ENCODE results near the gene MAD1L1. TPM values are rescaled to one million over a fixed set of nuclear protein-coding genes. Genes with fewer than 3 reads are reported as not detected.

The MAD1L1 gene
- total RNA-seq, 1 donor from 2014 or later: 32.3 TPM

- Mint-ChIP-seq H3K36me3 (ENCODE audit: low read depth, unreplicated experiment) (peaks cover 5% of the 10 kb centered on the region), H3K4me3 (ENCODE audit: unreplicated experiment) (no peak overlapping the region), H3K27me3 (ENCODE audit: low read depth, unreplicated experiment) (no peaks in the 10 kb centered on the region), H3K9me3 (ENCODE audit: unreplicated experiment) (no peaks in the 10 kb centered on the region), H3K27ac (ENCODE audit: unreplicated experiment) (no peak overlapping the region), H3K4me1 (ENCODE audit: low read depth, unreplicated experiment) (no peaks in the 10 kb centered on the region)
- no peak overlapping the region for H3K9ac ChIP-seq (ENCODE audit: low read length)
- no peaks in the 10 kb centered on the region for H3K4me1 ChIP-seq (ENCODE audit: insufficient read depth, low read length)
- no peak overlapping the region for H3K27ac ChIP-seq (ENCODE audit: low read depth, low read length)
- TF ChIP-seq CTCF (IDR thresholded peaks at IDR 0.05; ENCODE audit: insufficient read depth, low read depth, low read length) (no peak), EZH2 (IDR thresholded peaks at IDR 0.05; ENCODE audit: insufficient read depth, low read length) (no peak)
- DNase-seq (ENCODE audit: low read depth) (no peak), FAIRE-seq (no peak)
- no peak overlapping the region for H3K4me3 ChIP-seq (ENCODE audit: insufficient read depth, low read depth, low read length)
- no peaks in the 10 kb centered on the region for H3K27me3 ChIP-seq (ENCODE audit: insufficient read depth, low read length)
- H3K9me3 ChIP-seq (ENCODE audit: insufficient read depth, low read depth, low read length): no peaks in the 10 kb centered on the region
- peaks cover 13% of the 10 kb centered on the region for H4K20me1 ChIP-seq (ENCODE audit: insufficient read depth, low read length)
- no peaks in the 10 kb centered on the region for H3K36me3 ChIP-seq (ENCODE audit: insufficient read depth, low read length)
- no peak overlapping the region for H2AFZ ChIP-seq (ENCODE audit: low read depth, low read length)
- no peak overlapping the region for H3K4me2 ChIP-seq (ENCODE audit: low read length)
- H3K79me2 ChIP-seq (ENCODE audit: insufficient read depth, low read length): no peaks in the 10 kb centered on the region
These were observed 108.8 kb downstream of the MAD1L1 start for GRCh38 chr7:2123916-2124315.

GRCh38 chr7:2123360-2123759, 109.4 kb downstream of the MAD1L1 start:
- Histone ChIP-seq H3K4me3 (ENCODE audit: insufficient read depth, low read depth, low read length) (no peak overlapping the region), H3K36me3 (ENCODE audit: insufficient read depth, low read length) (no peaks in the 10 kb centered on the region), H3K4me1 (ENCODE audit: insufficient read depth, low read length) (no peaks in the 10 kb centered on the region), H3K4me2 (ENCODE audit: low read length) (no peak overlapping the region), H3K9me3 (ENCODE audit: insufficient read depth, low read depth, low read length) (no peaks in the 10 kb centered on the region), H4K20me1 (ENCODE audit: insufficient read depth, low read length) (peaks cover 13% of the 10 kb centered on the region), H3K27me3 (ENCODE audit: insufficient read depth, low read length) (no peaks in the 10 kb centered on the region), H3K9ac (ENCODE audit: low read length) (no peak overlapping the region), H3K79me2 (ENCODE audit: insufficient read depth, low read length) (no peaks in the 10 kb centered on the region), H2AFZ (ENCODE audit: low read depth, low read length) (no peak overlapping the region), H3K27ac (ENCODE audit: low read depth, low read length) (no peak overlapping the region)
- Mint-ChIP-seq H3K27ac (ENCODE audit: unreplicated experiment) (no peak overlapping the region), H3K4me1 (ENCODE audit: low read depth, unreplicated experiment) (no peaks in the 10 kb centered on the region), H3K36me3 (ENCODE audit: low read depth, unreplicated experiment) (peaks cover 7% of the 10 kb centered on the region), H3K4me3 (ENCODE audit: unreplicated experiment) (no peak overlapping the region), H3K9me3 (ENCODE audit: unreplicated experiment) (no peaks in the 10 kb centered on the region), H3K27me3 (ENCODE audit: low read depth, unreplicated experiment) (no peaks in the 10 kb centered on the region)
- DNase-seq (ENCODE audit: low read depth) (no peak), FAIRE-seq (no peak)
- TF ChIP-seq CTCF (IDR thresholded peaks at IDR 0.05; ENCODE audit: insufficient read depth, low read depth, low read length) (no peak), EZH2 (IDR thresholded peaks at IDR 0.05; ENCODE audit: insufficient read depth, low read length) (no peak)

- Mint-ChIP-seq H3K27ac (ENCODE audit: unreplicated experiment) (no peak overlapping the region), H3K4me1 (ENCODE audit: low read depth, unreplicated experiment) (no peaks in the 10 kb centered on the region), H3K27me3 (ENCODE audit: low read depth, unreplicated experiment) (no peaks in the 10 kb centered on the region), H3K9me3 (ENCODE audit: unreplicated experiment) (no peaks in the 10 kb centered on the region), H3K4me3 (ENCODE audit: unreplicated experiment) (no peak overlapping the region), H3K36me3 (ENCODE audit: low read depth, unreplicated experiment) (peaks cover 7% of the 10 kb centered on the region)
- DNase-seq (ENCODE audit: low read depth) (no peak), FAIRE-seq (no peak)
- Histone ChIP-seq H3K4me3 (ENCODE audit: insufficient read depth, low read depth, low read length) (no peak overlapping the region), H3K4me1 (ENCODE audit: insufficient read depth, low read length) (no peaks in the 10 kb centered on the region), H3K4me2 (ENCODE audit: low read length) (no peak overlapping the region), H2AFZ (ENCODE audit: low read depth, low read length) (no peak overlapping the region), H3K79me2 (ENCODE audit: insufficient read depth, low read length) (no peaks in the 10 kb centered on the region), H3K27me3 (ENCODE audit: insufficient read depth, low read length) (no peaks in the 10 kb centered on the region), H3K9ac (ENCODE audit: low read length) (no peak overlapping the region), H3K27ac (ENCODE audit: low read depth, low read length) (no peak overlapping the region), H3K36me3 (ENCODE audit: insufficient read depth, low read length) (no peaks in the 10 kb centered on the region), H3K9me3 (ENCODE audit: insufficient read depth, low read depth, low read length) (no peaks in the 10 kb centered on the region), H4K20me1 (ENCODE audit: insufficient read depth, low read length) (peaks cover 20% of the 10 kb centered on the region)
- TF ChIP-seq CTCF (IDR thresholded peaks at IDR 0.05; ENCODE audit: insufficient read depth, low read depth, low read length) (no peak), EZH2 (IDR thresholded peaks at IDR 0.05; ENCODE audit: insufficient read depth, low read length) (no peak)
These were observed 110.1 kb downstream of the MAD1L1 start for GRCh38 chr7:2122651-2123050.
